ENCODE results near the gene OCLN. TPM values are rescaled to one million over a fixed set of nuclear protein-coding genes. Genes with fewer than 3 reads are reported as not detected.
"Not testable (repeated sequence)": the region's sequence is repeated elsewhere in the genome, so short reads cannot be mapped to it uniquely, and the experiment has no call there.

The OCLN gene
- total and polyA plus RNA-seq, 9 of the 15 experiments (the other 6 are each of a cell fraction or from before 2014, with no cell fraction given) = 0.05 to 0.29 (median 0.15) TPM

DNA sequence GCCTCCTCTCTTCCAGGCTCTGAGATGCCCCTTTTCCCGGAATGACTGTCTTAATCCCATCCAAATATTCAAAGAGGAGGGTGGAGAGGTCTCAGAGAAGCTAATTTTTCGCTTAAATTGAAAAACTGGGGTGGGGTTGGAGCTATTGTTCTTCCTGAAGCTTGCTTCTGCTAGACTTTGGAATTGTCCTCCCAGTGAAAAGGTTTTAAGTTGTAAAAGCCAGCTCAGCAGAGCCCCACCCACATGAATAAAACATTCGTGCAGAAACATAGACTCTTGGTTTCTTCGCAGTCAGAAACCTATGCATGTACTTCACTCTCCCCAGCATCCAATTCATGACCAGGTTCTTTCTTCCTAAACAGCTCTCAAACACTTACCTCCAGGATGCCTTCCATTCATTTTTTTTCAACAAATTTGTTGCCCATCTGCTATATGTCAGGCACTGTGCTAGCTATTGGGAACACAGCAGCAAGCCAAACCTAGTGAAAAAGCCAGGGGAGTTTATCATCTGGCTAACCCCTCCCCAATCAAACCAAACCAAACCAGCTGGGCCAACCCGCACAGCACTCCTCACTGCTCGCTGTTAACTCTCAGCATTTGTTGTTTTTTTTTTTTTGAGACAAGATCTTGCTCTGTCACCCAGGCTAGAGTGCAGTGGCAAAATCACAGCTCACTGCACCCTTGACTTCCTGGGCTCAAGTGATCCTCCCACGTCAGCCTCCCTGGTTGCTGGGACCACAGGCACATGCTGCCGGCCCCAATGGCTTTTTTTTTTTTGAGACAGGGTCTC lies 37.9 kb upstream of the OCLN start (continued):
- TF ChIP-seq, protein P1, sequence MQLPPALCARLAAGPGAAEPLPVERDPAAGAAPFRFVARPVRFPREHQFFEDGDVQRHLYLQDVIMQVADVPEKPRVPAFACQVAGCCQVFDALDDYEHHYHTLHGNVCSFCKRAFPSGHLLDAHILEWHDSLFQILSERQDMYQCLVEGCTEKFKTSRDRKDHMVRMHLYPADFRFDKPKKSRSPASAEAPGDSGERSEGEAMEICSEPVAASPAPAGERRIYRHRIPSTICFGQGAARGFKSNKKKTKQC (CRISPR knock-in tag; IDR thresholded peaks at IDR 0.05) = no peak
- TF ChIP-seq, protein P2, sequence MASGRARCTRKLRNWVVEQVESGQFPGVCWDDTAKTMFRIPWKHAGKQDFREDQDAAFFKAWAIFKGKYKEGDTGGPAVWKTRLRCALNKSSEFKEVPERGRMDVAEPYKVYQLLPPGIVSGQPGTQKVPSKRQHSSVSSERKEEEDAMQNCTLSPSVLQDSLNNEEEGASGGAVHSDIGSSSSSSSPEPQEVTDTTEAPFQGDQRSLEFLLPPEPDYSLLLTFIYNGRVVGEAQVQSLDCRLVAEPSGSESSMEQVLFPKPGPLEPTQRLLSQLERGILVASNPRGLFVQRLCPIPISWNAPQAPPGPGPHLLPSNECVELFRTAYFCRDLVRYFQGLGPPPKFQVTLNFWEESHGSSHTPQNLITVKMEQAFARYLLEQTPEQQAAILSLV (tag; IDR thresholded peaks at IDR 0.05) = no peak
- TF ChIP-seq NFRKB (IDR thresholded peaks at IDR 0.05; ENCODE audit: low read depth) (no peak), ZNF121 (CRISPR knock-in tag; conservative IDR thresholded peaks at IDR 0.05) (no peak)
- TF ChIP-seq, protein P3, sequence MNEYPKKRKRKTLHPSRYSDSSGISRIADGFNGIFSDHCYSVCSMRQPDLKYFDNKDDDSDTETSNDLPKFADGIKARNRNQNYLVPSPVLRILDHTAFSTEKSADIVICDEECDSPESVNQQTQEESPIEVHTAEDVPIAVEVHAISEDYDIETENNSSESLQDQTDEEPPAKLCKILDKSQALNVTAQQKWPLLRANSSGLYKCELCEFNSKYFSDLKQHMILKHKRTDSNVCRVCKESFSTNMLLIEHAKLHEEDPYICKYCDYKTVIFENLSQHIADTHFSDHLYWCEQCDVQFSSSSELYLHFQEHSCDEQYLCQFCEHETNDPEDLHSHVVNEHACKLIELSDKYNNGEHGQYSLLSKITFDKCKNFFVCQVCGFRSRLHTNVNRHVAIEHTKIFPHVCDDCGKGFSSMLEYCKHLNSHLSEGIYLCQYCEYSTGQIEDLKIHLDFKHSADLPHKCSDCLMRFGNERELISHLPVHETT (CRISPR knock-in tag; conservative IDR thresholded peaks at IDR 0.05 in 1 of 2, IDR thresholded peaks at IDR 0.05 in 1 of 2) = no peak

DNA sequence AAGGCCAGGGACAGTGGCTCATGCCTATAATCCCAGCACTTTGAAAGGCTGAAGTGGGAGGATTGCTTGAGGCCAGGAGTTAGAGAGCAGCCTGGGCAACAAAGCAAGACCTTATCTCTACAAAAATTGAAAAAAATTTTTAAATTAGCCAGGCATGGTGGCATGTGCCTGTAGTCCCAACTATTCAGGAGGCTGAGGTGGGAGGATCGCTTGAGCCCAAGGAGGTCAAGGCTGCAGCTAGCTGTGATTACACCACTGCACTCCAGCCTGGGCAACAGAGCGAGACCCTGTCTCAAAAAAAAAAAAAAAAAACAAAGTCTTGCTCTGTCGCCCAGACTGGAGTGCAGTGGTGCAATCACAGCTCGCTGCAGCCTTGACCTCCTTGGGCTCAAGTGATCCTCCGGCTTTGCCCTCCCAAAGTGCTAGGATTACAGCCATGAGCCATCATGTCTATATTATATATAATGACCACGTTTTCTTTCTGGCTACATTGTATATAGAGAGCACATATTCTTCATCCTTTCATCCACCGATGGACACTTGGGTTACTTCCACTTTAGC lies 37.1 kb upstream of the OCLN start:
- H3K4me2 ChIP-seq (ENCODE audit: insufficient read depth, low read length); DNase-seq (ENCODE audit: extremely low read depth in 1 of 4, low spot score in 3 of 4); POLR2A ChIA-PET; H4K20me1 ChIP-seq (replicated peaks; ENCODE audit: control insufficient read depth, insufficient read depth, low read length); H3K9me1 ChIP-seq (ENCODE audit: control insufficient read depth, insufficient read depth, low read length); H3K36me3 ChIP-seq (ENCODE audit: control insufficient read depth, insufficient read depth, low read length); H3K9ac ChIP-seq (ENCODE audit: insufficient read depth in 1 of 2, low read depth in 2 of 2, low read length in 2 of 2); H3K4me3 ChIP-seq; H3K27me3 ChIP-seq (ENCODE audit: control insufficient read depth in 2 of 2, insufficient read depth in 2 of 2, low read length in 2 of 2); H2AFZ ChIP-seq (ENCODE audit: low read depth, low read length); CTCF ChIA-PET (ENCODE audit: low intra/inter-chr PET ratio); H3K4me1 ChIP-seq (replicated peaks in 1 of 2; ENCODE audit: control insufficient read depth in 2 of 2, insufficient read depth in 2 of 2, low read length in 2 of 2); in situ Hi-C loops (cut with MboI); BruUV-seq (replicated peaks); ATAC-seq; H3K27ac ChIP-seq (ENCODE audit: extremely low read depth, low read depth, low read length); H3K9me3 ChIP-seq (replicated peaks; ENCODE audit: control insufficient read depth, insufficient read depth, low read depth, low read length); H3K79me2 ChIP-seq (ENCODE audit: control insufficient read depth, insufficient read depth, low read length); intact Hi-C loops (cut with micrococcal nuclease); FAIRE-seq: not testable (repeated sequence)
- 5% methylated on average over 6 of the region's 7 CpGs for WGBS (ENCODE audit: insufficient coverage, low coverage, missing lambda C conversion rate)

Measured in K562 (cell line).